Nephron (organoid): ENCODE results near the gene FUBP3.

Experiments
- H3K27ac Mint-ChIP-seq, 3 experiments: 2 replicates each; pipeline ENCODE4 v1.8.0; 2020; ENCODE audit warnings: mixed read lengths in 3 of 3, mild to moderate bottlenecking in 2 of 3, moderate library complexity in 1 of 3
- H3K27me3 Mint-ChIP-seq: 2 replicates; pipeline ENCODE4 v1.8.0; 2021; ENCODE audit warnings: low read depth, mild to moderate bottlenecking, moderate library complexity, mixed read lengths
- H3K36me3 Mint-ChIP-seq: 2 replicates; pipeline ENCODE4 v1.8.0; 2020; ENCODE audit warnings: low read depth, mixed read lengths
- H3K4me1 Mint-ChIP-seq: 2 replicates; pipeline ENCODE4 v1.8.0; 2020; ENCODE audit warnings: mixed read lengths
- H3K4me3 Mint-ChIP-seq, 3 experiments: 2 replicates each; pipeline ENCODE4 v1.8.0; 2020; ENCODE audit warnings: mild to moderate bottlenecking in 3 of 3, mixed read lengths in 3 of 3, moderate library complexity in 2 of 3
- H3K9me3 Mint-ChIP-seq: 2 replicates; pipeline ENCODE4 v1.8.0; 2020; ENCODE audit warnings: mixed read lengths
- CTCF ChIP-seq, 3 experiments: fragments of 200-600 bp; sonication (generic); IDR thresholded peaks; one replicate each; pipeline ENCODE4 v1.5.0; 2021; ENCODE audit warnings: antibody characterized with exemption in 3 of 3; ENCODE audit not compliant: unreplicated experiment in 3 of 3

The FUBP3 gene

GRCh38 chr9:130601100-130601499 is 21.7 kb downstream of the FUBP3 start:
- Mint-ChIP-seq H3K4me1 (no peaks in the 10 kb centered on the region), H3K27me3 (no peaks in the 10 kb centered on the region), H3K4me3 (no peak overlapping the region), H3K27ac (no peak overlapping the region), H3K36me3 (peaks cover 70% of the 10 kb centered on the region), H3K9me3 (no peaks in the 10 kb centered on the region)
- no peak for TF ChIP-seq CTCF (IDR thresholded peaks at IDR 0.05; ENCODE audit: unreplicated experiment in 3 of 3)

DNA sequence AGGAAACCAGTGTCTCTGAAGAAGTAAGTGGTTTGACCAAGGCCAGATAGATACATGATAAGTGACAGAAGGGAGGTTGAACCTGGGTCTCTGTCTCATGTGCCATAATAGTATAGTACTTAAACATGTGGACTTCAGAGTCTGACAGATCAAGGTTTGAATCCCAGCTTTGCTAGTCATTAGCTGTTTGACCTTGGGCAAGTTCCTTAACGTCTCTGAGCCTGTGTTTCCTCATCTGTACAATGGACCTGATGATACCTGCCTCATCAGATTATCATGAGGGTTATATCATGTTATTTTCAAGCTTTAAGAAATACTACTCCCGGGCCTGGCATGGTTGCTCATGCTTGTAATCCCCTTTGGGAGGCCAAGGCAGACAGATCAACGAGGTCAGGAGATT is 24.9 kb downstream of the FUBP3 start:
- Mint-ChIP-seq H3K9me3 (no peaks in the 10 kb centered on the region), H3K4me3 (no peak overlapping the region)
- no peak for TF ChIP-seq CTCF (IDR thresholded peaks at IDR 0.05; ENCODE audit: unreplicated experiment in 3 of 3)

GRCh38 chr9:130606887-130607600 is 27.7 kb downstream of the FUBP3 start:
- TF ChIP-seq CTCF (IDR thresholded peaks at IDR 0.05; ENCODE audit: unreplicated experiment in 3 of 3), result no peak
- H3K4me1 Mint-ChIP-seq, result peaks cover 36% of the 10 kb centered on the region
- peak overlapping the region in 1 of 3 experiments; percentile 4 for H3K4me3 Mint-ChIP-seq
- H3K27me3 Mint-ChIP-seq, result no peaks in the 10 kb centered on the region
- H3K9me3 Mint-ChIP-seq, result no peaks in the 10 kb centered on the region
- peak overlapping the region; percentile 8 to 38 (median 29) for H3K27ac Mint-ChIP-seq
- peaks cover 50% of the 10 kb centered on the region for H3K36me3 Mint-ChIP-seq

More for the DNA sequence above, 24.9 kb downstream of the FUBP3 start:
- H3K27ac Mint-ChIP-seq, result no peak overlapping the region
- peaks cover 58% of the 10 kb centered on the region for H3K36me3 Mint-ChIP-seq
- peaks cover 21% of the 10 kb centered on the region for H3K4me1 Mint-ChIP-seq
- no peaks in the 10 kb centered on the region for H3K27me3 Mint-ChIP-seq

GRCh38 chr9:130607640-130608420 is 28.5 kb downstream of the FUBP3 start:
- peaks cover 36% of the 10 kb centered on the region for H3K4me1 Mint-ChIP-seq
- H3K27ac Mint-ChIP-seq, result peak overlapping the region; percentile 8 to 50 (median 29)
- H3K4me3 Mint-ChIP-seq, result peak overlapping the region in 1 of 3 experiments; percentile 4
- no peak for TF ChIP-seq CTCF (IDR thresholded peaks at IDR 0.05; ENCODE audit: unreplicated experiment in 3 of 3)
- no peaks in the 10 kb centered on the region for H3K27me3 Mint-ChIP-seq
- no peaks in the 10 kb centered on the region for H3K9me3 Mint-ChIP-seq
- peaks cover 50% of the 10 kb centered on the region for H3K36me3 Mint-ChIP-seq

DNA sequence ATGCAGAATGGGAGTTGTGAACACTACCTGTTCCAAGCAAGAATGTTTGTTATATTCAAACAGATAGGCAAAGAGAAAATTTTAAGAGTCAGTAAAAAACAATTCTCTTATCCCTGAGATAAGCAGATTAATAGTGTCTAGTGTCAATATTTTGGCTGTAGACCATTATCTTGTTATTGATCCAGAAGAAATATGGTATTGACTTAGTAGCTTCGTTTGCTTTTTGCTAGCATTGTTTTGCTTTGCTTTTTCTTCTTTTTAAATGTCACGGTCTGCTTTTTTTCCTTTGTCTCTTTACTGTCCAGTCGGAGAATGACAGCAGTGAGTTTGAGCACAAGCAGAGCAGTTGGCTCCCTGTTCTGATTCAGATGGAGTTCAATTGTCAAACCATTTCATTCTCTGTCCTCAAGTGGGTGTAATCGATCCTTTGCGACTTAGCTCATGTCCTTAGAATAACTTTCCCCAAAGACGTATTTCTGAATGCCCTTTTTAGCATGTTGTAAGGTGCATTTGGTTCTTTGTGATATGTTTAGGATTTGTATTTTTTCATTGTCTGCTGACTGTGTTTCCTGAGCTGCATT is 29.3 kb downstream of the FUBP3 start:
- Mint-ChIP-seq H3K36me3 (peaks cover 49% of the 10 kb centered on the region), H3K4me3 (no peak overlapping the region), H3K4me1 (peaks cover 36% of the 10 kb centered on the region), H3K27me3 (no peaks in the 10 kb centered on the region), H3K9me3 (no peaks in the 10 kb centered on the region), H3K27ac (peak overlapping the region in 2 of 3 experiments; percentile 29 to 50)
- TF ChIP-seq CTCF (IDR thresholded peaks at IDR 0.05; ENCODE audit: unreplicated experiment in 3 of 3), result no peak
